ENCODE data around the gene ZNF200.
"Not testable (repeated sequence)": the region's sequence is repeated elsewhere in the genome, so short reads cannot be mapped to it uniquely, and the experiment has no call there.

Gene ZNF200

GRCh38 chr16:3182608-3183444 is 52.1 kb downstream of the ZNF200 start:
- peak overlapping the region; percentile 32 for H3K27ac ChIP-seq
- no peak for DNase-seq (ENCODE audit: low read depth, low spot score)

- DNase-seq (ENCODE audit: low read depth, low spot score); H3K27ac ChIP-seq: not testable (repeated sequence)
These were observed 52.7 kb downstream of the ZNF200 start for GRCh38 chr16:3182293-3182607.

- H3K27ac ChIP-seq, result no peak overlapping the region
- DNase-seq (ENCODE audit: low read depth, low spot score), result no peak
These were observed 54.5 kb downstream of the ZNF200 start for GRCh38 chr16:3180445-3180878.

GRCh38 chr16:3179651-3180050 is 55.3 kb downstream of the ZNF200 start:
- no peak for DNase-seq (ENCODE audit: low read depth, low spot score)
- H3K27ac ChIP-seq, result no peak overlapping the region

- no peak for DNase-seq (ENCODE audit: low read depth, low spot score)
- H3K27ac ChIP-seq, result no peak overlapping the region
These were observed 59.5 kb downstream of the ZNF200 start for GRCh38 chr16:3175157-3176093.

GRCh38 chr16:3174618-3175148 is 60.3 kb downstream of the ZNF200 start:
- DNase-seq (ENCODE audit: low read depth, low spot score), result no peak
- no peak overlapping the region for H3K27ac ChIP-seq

GRCh38 chr16:3173892-3174617 is 60.9 kb downstream of the ZNF200 start:
- H3K27ac ChIP-seq, result no peak overlapping the region
- DNase-seq (ENCODE audit: low read depth, low spot score), result no peak

Measured in epithelial cell of prostate (primary cell).